ENCODE results near the gene GPATCH2. TPM values are rescaled to one million over a fixed set of nuclear protein-coding genes. Genes with fewer than 3 reads are reported as not detected.

Gene GPATCH2
- 20.6 and 26.2 TPM in 2 replicates for total RNA-seq

DNA sequence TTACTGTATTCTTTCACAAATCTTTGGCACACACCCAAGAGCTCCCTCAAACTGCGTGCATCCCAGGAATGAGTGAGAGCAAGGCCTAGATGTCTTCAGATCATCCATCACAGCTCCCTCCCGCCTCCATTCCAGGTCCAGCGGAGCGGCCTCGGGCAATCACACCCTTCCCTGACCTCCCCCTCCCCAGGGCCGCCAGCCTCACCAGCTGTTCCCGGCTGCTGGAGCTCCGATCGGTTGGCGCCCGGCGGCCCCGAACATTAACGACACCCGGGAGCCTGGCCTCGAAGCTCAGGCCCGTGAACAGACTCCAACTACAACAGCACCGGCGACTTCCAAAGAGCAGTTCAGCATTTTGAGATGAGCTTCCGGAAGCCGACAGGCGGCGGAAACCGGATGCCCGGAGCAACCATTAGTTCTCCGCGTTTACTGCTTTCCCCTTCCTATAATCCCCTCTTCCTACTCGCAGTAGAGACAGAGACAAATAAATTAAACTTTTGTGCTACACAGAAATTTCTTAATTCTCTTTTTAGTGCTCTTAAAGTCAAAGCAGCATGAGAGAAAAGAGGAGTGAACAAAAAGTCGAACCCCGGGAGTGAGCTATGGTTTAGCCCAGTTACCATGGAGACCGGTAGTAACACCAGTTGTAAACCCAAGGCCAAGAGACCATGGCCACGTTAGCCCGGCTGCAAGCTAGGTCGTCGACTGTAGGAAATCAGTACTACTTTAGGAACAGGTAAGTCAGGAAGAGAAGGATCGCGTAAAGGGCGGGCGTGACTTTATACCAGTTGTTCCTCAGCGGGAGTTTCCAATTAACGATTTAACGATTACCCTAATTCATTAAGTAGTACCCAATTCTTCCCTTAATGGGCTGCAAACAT, at the start of gene GPATCH2, which contains the start of gene SPATA17:
Gene GPATCH2, minus strand, starts transcription at position 380 of the 881 bp plus-strand sequence. Its CDS starts 119 bp downstream, at position 261.
Gene SPATA17, plus strand, starts transcription at position 634 of the 881 bp plus-strand sequence. Its CDS starts 35 bp downstream, at position 669.
- H4K20me1 ChIP-seq (ENCODE audit: insufficient read depth, low read length): peaks cover 3% of the 10 kb centered on the region
- peak; percentile 93 for DNase-seq (ENCODE audit: insufficient read length, low spot score, missing footprints)
- peaks cover 49% of the 10 kb centered on the region for H3K79me2 ChIP-seq (ENCODE audit: insufficient read depth, low read length)
- peak within 1 kb of the TSS; percentile 100 for H3K27ac ChIP-seq (ENCODE audit: low read depth, low read length)
- peak within 1 kb of the TSS; percentile 90 for H3K4me2 ChIP-seq (ENCODE audit: insufficient read depth, low read length)
- H3K36me3 ChIP-seq (ENCODE audit: insufficient read depth, low read length): no peaks in the 10 kb centered on the region
- peaks cover 18% of the 10 kb centered on the region for H3K4me1 ChIP-seq (ENCODE audit: insufficient read depth, low read length)
- peak within 1 kb of the TSS; percentile 96 for H2AFZ ChIP-seq (ENCODE audit: low read length)
- TF ChIP-seq, protein P1, sequence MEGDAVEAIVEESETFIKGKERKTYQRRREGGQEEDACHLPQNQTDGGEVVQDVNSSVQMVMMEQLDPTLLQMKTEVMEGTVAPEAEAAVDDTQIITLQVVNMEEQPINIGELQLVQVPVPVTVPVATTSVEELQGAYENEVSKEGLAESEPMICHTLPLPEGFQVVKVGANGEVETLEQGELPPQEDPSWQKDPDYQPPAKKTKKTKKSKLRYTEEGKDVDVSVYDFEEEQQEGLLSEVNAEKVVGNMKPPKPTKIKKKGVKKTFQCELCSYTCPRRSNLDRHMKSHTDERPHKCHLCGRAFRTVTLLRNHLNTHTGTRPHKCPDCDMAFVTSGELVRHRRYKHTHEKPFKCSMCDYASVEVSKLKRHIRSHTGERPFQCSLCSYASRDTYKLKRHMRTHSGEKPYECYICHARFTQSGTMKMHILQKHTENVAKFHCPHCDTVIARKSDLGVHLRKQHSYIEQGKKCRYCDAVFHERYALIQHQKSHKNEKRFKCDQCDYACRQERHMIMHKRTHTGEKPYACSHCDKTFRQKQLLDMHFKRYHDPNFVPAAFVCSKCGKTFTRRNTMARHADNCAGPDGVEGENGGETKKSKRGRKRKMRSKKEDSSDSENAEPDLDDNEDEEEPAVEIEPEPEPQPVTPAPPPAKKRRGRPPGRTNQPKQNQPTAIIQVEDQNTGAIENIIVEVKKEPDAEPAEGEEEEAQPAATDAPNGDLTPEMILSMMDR (IDR thresholded peaks at IDR 0.05; ENCODE audit: extremely low read depth, low read depth, low read length): peak; percentile 34
- H3K4me3 ChIP-seq (ENCODE audit: insufficient read depth, low read length): peak within 1 kb of the TSS; percentile 85
- no peaks in the 10 kb centered on the region for H3K9me3 ChIP-seq (ENCODE audit: low read depth, low read length)
- H3K27me3 ChIP-seq (ENCODE audit: insufficient read depth, low read length): no peaks in the 10 kb centered on the region

DNA sequence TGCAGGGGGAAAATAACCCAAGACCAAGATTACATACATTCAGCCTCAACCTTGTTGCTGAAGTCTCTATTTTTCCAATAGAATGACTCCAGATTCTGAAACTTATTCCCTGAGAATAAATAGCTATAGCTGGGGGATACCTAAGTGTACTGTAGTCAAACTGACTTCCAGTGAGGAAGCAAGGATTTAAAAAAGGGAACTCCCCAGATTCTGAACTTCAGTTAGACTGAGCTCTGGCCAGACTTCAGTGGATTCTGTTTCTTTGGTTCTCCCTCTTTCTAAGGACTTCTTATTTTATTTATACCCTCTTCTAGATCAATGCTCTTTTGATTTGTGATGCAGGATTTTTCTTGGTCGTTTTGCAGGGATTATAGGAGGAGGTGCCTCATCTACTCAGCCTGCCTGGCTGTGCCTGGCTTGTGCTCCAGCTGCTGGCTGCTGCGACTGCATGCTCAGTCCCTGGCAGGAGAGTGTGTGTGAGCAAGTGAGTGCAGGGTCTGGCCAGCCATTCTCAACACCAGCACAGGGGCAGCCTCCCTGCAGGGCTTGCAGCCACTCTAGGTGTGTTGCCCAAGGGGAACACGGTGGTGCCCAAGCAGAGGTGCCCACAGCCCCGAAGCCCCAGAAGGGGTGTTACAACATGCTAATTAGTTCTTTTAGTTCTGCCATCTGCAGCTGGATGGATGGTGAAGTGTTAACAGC, 43.3 kb upstream of the GPATCH2 start:
- H2AFZ ChIP-seq (ENCODE audit: low read length): no peak overlapping the region
- H3K4me2 ChIP-seq (ENCODE audit: insufficient read depth, low read length): no peak overlapping the region
- no peak overlapping the region for H3K27ac ChIP-seq (ENCODE audit: low read depth, low read length)
- TF ChIP-seq, protein P1 (IDR thresholded peaks at IDR 0.05; ENCODE audit: extremely low read depth, low read depth, low read length): no peak
- H3K4me1 ChIP-seq (ENCODE audit: insufficient read depth, low read length): no peaks in the 10 kb centered on the region
- no peaks in the 10 kb centered on the region for H3K27me3 ChIP-seq (ENCODE audit: insufficient read depth, low read length)
- H3K9me3 ChIP-seq (ENCODE audit: low read depth, low read length): no peaks in the 10 kb centered on the region
- no peaks in the 10 kb centered on the region for H3K36me3 ChIP-seq (ENCODE audit: insufficient read depth, low read length)
- no peak for DNase-seq (ENCODE audit: insufficient read length, low spot score, missing footprints)
- no peak overlapping the region for H3K4me3 ChIP-seq (ENCODE audit: insufficient read depth, low read length)
- no peaks in the 10 kb centered on the region for H4K20me1 ChIP-seq (ENCODE audit: insufficient read depth, low read length)
- no peaks in the 10 kb centered on the region for H3K79me2 ChIP-seq (ENCODE audit: insufficient read depth, low read length)

DNA sequence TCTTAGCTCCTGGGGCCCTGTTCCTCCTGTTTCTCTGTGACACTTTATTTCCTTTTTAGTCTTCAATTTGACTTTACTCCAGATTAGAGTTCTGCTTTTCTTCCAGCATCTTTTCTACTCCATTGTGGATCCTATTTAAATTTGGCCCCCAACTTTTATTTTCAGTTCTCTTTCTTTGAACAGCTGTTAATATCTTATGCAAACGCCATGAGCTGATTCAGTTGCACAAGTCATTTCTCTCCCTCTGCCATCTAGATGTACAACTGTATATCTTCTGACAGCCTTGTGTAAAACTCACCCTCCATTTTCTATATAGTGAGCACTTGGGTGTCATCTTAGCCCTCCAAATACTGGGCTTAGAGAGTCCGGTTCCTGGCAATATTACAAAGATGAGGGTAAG, 42.5 kb upstream of the GPATCH2 start:
- TF ChIP-seq, protein P1 (IDR thresholded peaks at IDR 0.05; ENCODE audit: extremely low read depth, low read depth, low read length): no peak

More for the DNA sequence above, 42.5 kb upstream of the GPATCH2 start:
- Histone ChIP-seq H3K4me3 (ENCODE audit: insufficient read depth, low read length) (no peak overlapping the region), H2AFZ (ENCODE audit: low read length) (no peak overlapping the region), H3K27ac (ENCODE audit: low read depth, low read length) (no peak overlapping the region), H3K4me2 (ENCODE audit: insufficient read depth, low read length) (no peak overlapping the region), H3K27me3 (ENCODE audit: insufficient read depth, low read length) (no peaks in the 10 kb centered on the region), H4K20me1 (ENCODE audit: insufficient read depth, low read length) (no peaks in the 10 kb centered on the region), H3K4me1 (ENCODE audit: insufficient read depth, low read length) (no peaks in the 10 kb centered on the region), H3K36me3 (ENCODE audit: insufficient read depth, low read length) (no peaks in the 10 kb centered on the region), H3K79me2 (ENCODE audit: insufficient read depth, low read length) (no peaks in the 10 kb centered on the region), H3K9me3 (ENCODE audit: low read depth, low read length) (no peaks in the 10 kb centered on the region)
- DNase-seq (ENCODE audit: insufficient read length, low spot score, missing footprints): no peak

All from osteoblast (primary cell).